Retina (tissue), 1 donor: ENCODE data around the gene TH.

Experiments
- DNase-seq: peaks from one replicate; pipeline ENCODE4 v3.0.0-alpha.2; 2016

The TH gene

DNA sequence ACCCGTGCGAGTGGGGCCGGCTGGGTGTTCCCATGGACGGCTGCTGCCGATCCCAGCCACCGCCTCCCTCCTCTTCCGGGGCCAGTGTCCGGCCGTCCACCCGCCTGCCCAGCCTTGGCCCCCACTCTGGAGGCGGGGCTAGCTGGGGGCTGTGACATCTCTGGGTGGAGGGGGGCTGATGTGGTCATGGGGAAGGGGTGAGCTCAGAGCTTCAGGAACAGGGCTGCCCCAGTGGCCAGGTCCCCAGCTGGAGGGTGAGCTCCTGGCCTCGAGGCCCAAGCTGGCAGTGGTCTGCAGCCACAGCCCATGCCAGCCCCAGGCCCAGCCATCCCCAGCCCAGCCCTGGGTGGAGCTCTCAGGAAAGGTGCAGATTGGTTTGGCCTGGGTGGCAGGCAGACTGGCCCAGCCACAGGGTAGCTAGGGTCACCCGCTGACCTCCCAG, 13.3 kb downstream of the TH start:
- DNase-seq = no peak

DNA sequence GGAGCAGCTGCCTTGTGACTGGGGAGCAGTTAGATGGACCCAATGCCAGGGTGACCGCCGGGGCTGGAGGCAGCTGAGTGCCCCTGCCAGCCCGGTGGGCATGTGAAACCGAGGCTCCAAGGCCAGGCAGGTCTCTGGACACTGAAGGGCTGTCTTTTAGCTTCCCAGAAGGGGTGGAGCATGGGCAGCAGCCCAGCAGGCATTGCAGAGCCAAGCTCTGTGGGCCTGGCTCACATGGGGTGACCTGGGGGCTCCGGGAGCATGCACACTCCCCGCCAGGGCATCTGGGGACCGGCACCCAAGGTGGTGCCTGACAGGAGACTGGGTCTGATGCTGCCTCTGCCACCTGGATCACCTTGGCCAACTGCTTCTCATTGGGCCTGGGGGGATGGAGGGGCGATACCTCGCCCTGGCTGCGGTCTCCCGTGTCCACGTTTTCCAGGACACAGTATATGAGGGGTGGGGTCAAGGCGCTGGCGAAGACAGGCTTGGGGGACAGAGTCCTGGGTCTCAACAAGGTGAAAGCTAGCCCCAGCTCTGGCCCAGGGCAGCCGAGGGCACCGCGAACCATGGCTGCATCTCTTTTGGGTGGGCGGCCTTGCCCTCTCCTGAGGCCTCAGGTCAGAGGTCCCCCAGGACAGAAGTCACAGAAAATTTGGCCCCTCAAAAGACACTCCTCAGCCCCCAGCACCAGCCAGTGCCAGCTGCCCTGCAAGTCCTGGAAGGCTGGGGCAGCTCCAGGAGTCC, 14.1 kb downstream of the TH start:
- DNase-seq = no peak

DNA sequence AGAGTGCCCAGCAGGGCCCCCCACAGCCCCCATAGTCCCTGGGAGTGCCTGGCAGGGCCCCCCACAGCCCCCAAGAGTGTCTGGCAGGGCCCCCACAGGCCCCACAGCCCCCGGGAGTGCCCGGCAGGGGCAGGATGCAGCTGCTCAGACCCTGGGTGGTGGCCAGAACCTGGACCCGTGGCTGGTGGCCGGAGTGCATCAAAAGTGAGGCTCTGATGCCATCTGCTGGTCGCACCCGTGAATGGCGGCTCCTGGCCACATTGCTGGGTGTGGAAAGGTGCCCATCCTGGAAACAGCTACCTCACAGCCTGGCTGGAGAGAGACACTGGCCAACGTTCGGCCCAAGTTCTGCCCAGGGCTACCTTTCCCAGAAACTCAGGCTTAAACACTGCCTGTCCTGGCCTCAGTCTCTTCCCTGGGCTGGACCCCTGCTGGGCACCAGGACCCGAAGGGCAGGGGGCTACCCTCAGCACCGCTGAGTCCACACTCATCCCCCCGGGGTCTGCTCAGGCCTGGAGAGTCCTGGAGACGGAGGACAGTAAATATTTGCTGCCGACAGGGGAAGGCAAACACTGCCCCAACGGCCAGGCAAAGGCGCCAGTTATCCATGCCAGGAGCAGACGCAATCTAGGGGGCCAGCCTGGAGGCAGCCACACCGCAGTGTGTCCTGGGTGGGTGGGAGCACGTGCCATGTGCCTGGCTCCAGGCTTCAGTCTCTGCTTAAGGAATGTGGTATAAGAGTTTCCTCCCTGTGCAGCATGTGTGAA, 15.0 kb downstream of the TH start:
- peak; percentile 82 for DNase-seq

DNA sequence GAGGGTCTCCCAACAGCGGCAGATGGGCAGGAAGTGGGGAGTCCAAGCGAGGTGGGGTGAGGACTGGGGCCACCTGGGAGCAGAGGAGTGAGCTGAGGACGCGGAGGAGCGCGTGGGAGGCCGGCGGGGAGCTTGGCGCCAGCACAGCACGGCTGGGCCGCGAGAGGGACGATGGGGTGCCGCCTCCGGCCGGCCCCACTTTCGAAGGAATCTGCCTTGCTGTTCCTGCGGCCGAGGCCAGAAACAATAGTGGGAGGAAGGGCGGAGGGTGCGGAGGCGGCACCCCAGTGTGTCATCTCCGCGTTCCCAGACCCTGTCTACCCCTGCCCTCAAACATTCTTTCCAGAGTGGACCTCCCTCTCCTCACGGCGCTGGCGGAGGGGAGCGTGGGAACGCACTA, 16.1 kb downstream of the TH start:
- no peak for DNase-seq

DNA sequence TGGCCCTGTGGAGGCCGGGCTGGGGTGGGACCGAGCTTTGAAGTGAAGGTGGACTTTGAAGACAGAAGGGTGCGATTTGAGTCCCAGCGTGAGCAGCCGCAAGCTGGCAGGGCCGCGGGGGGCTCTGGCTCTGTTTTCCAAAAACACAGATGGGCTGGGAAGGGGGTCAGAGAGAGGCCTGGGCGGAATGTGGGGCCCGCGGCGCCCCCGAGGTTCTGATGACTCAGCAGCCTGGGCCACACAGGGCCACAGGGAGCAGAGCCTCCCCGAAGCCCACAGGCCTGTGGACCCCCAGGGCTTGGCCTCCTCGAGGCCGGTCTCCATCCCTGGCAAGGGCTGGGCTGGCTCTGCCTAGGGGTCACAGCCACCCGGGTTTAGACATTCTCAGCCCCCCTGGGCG, 16.7 kb downstream of the TH start:
- DNase-seq = no peak

DNA sequence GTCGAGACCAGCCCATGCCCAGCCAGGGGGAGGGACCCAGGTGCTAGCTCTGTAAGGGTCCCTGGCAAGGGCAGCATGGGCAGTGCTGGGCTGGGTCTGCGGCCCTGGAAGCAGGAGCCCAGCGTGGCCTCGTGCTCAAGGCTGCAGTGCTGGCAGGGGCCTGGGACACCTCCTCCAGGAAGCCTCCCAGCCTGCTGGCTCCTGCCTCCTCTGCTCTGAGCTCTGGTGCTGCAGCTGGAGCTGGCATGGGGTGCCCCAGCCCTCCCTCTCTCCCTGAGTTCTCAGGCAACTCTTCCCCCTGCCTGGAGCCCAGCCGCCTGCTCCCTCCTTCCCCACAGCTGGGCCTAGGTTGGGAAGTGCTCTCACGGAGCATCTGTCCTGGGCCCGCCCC, 17.4 kb downstream of the TH start:
- no peak for DNase-seq

DNA sequence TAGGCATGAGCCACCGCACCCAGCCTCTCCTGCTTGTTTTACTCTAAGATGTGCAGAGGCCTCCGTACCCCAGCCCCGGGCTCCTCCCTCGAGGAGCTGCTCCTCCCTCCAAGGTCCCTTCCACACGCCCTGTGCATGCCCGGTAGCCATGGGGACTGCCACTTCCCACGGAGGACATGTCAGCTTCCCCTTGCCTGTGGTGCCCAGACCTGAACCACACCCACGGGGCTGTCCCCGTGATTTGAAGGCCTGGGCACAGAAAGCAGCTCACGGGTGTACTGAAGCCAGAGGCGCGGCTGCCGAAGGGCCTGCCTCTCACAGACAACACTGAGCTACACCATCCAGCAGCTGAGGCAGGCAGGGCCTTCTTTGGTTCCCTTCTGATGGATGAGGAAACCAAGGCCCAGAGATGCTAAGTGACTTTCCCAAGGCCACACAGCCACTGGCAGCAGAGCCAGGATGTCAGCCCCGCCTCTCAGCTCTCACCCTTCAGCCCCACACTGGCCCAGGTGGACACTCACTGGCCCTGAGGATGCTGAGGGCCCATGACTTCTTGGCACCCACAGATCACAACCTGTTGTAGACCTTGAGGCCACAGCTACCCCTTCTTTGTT, 17.9 kb downstream of the TH start:
- no peak for DNase-seq

- DNase-seq = peak; percentile 88
These were observed 19.9 kb downstream of the TH start for GRCh38 chr11:2151500-2152257.

- DNase-seq = peak; percentile 80
These were observed 21.5 kb downstream of the TH start for GRCh38 chr11:2149864-2150847.

- no peak for DNase-seq
These were observed 22.2 kb downstream of the TH start for GRCh38 chr11:2149460-2149859.

DNA sequence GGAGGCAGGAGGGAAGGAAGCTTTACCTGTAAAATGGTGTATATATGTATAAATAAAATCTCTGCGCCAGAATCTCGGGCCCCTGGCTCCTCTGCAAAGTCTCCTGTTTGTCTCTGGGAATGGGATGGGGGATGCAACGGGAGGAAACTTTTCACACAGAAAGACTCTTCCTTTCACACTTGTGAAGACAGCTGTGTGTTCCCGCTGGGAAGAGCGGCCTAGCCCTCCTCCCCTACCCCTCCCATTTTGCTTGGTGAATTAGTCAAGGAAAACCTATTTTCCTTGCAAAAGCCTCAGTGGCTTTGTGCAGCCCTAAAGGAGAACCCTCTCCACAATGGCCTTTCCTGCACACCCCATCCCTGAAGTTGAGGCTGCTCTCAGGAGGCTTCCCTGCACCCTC, 23.0 kb downstream of the TH start:
- DNase-seq = no peak

DNA sequence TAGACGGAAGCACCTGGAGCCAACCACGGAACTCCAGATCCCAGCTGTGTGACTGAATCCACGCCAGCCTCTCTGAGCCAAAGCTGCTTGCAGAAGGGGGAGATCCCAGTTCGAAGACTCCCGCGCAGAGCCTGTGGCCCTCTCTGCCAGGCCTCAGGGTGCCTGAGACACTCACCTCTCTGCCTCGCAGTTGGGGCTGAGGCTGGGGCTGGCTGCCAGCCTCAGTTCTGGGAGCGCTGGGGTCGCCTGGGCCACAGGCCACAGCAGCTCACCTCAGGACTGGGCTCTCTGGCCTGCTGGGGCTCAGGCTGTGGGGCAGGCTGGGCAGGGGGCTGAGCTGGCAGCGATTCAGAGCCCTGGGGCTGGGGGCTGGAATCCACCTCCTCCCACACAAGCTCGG, 24.2 kb downstream of the TH start:
- no peak for DNase-seq

- DNase-seq = no peak
These were observed 25.6 kb downstream of the TH start for GRCh38 chr11:2146051-2146450.

GRCh38 chr11:2144544-2145248, 26.9 kb downstream of the TH start:
- no peak for DNase-seq

- peak; percentile 64 for DNase-seq
These were observed 27.6 kb downstream of the TH start for GRCh38 chr11:2143799-2144543.

DNA sequence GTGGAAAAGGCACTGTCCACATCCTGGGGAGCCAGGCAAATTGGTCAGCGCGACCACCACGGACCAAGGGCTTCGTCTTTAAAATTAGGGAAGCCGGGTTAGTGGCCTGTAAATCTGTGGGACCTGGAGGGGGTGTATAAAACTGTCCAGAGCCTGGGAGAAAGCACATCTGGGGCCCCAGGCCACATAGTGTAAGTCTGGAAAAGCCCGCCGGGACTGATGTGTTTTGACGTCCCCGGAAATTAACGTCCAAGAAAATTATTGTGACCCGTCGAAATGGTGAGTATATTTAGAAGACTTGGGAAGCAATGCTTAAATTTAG, 28.2 kb downstream of the TH start:
- no peak for DNase-seq

DNA sequence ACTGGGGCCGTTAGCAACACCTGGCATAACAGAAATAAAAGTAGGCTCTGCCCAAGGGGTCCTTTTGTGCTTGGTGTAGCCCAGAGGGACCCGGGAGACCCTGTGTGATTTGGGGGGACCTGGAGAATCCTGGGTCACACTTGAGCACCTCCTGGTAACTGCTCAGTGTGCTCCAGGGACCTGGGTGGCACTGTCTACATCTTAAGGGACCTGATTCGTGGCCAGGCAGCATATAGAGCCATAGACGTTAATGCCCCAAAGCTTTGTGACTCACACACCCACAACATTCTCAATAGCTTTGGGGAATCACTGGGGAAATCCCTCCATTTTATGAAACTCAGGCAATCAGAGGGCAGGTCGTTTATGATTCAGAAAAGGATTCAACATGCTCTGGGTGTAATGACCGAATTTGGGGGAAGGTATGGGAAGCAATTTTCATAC, 28.8 kb downstream of the TH start:
- no peak for DNase-seq

GRCh38 chr11:2142300-2142759, 29.3 kb downstream of the TH start:
- no peak for DNase-seq

DNA sequence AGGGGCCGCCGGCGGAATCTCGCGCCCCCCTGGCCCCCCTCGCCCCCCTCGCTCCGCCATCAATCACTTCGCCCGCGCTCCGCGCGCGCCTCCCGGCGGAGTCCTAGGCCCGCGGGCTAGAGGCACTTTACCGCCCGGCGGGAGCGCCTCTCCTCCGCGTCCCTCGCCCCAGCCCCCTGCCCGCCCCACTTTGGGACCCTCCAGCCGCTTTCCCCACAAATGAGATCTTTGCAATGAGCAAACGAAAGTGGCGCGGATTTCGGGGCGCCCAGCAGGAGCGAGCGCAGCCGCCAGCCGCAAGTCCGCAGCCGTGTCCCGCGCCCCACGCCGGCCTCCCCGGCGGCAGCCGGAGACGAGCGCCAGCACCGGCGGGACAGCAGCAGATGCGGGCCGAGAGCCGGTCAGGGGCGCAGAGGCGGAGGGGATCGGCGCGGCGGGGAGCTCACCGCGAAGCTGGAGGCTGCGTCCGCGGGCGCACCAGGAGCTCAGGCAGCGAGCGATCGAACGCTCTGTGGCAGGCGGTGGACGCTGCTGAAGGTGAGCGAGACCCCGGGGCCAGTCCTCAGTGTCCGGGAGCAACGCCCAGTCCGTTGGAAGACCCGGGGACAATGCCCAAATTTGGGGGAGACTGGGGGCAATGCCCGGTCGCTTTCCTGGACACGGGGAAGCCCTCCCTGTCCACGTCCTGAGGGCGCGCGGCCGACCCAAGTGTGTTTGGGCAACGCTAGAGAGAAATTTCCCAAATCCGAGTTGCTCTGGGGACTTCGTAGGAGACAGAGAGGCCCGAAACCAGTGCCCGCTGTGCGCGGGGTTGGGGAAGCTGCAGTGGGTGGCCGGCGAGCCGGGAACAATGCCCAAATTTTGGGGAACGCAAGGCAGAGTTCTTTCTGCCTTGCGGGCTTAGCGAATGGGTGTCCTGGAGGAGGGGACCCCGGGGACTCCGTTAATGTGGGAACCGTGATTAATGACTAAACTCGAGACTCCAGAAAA, 30.9 kb downstream of the TH start:
- DNase-seq = peak; percentile 71
